ENCODE results near the gene NEAT1. TPM values are rescaled to one million over a fixed set of nuclear protein-coding genes. Genes with fewer than 3 reads are reported as not detected.

The NEAT1 gene
- total RNA-seq, 1 experiment from 2014 or later: 564 TPM

DNA sequence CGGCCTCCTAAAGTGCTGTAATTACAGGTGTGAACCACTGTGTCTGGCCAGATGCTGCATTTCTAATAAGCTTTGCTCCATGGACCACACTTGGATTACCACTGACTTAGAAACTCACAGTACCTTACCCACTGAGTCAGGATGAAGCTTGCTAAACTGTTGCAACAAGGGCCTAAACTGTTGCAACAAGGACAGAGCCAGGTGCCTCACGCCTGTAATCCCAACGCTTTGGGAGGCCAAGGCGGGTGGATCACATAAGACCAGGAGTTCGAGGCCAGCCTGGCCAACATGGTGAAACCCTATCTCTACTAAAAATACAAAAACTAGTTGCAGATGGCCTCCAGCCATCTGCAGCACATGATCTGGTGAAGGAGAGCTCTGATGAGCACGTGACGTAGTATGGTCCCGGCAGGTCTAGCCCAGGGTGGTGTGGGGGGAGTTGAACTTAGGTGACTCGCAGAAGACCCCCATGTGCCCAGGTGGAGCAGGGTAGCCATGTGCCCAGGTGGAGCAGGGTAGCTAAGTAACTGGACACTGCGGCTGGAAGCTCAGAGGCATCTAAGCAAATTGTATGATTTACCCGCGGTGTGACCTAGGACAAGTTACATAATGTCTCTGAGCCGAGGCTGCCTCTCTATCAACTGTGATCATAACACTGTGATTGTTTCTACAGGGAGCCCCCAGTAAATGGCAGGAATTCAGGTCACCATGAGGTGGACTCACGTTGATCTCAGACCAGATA, 48.6 kb upstream of the NEAT1 start:
- Histone ChIP-seq H3K79me2 (ENCODE audit: insufficient read depth, low read length) (no peaks in the 10 kb centered on the region), H3K36me3 (ENCODE audit: control insufficient read depth in 1 of 2, insufficient read depth in 2 of 2, low read length in 2 of 2) (no peaks in the 10 kb centered on the region), H3K4me3 (replicated peaks in 1 of 2; ENCODE audit: low read depth in 1 of 2, low read length in 2 of 2) (no peak overlapping the region), H3K9me2 (ENCODE audit: insufficient read depth) (no peaks in the 10 kb centered on the region), H3K9me3 (ENCODE audit: control insufficient read depth in 1 of 2, insufficient read depth in 1 of 2, low read depth in 1 of 2, low read length in 2 of 2) (no peaks in the 10 kb centered on the region), H3K9ac (ENCODE audit: low read length) (no peak overlapping the region), H3K27ac (ENCODE audit: low read depth, low read length) (no peak overlapping the region), H3K4me2 (ENCODE audit: low read length) (no peak overlapping the region), H2AFZ (ENCODE audit: low read depth, low read length, poor library complexity, severe bottlenecking) (no peak overlapping the region), H3K27me3 (ENCODE audit: insufficient read depth, low read length) (no peaks in the 10 kb centered on the region), H4K20me1 (ENCODE audit: insufficient read depth) (no peaks in the 10 kb centered on the region), H3K4me1 (ENCODE audit: control insufficient read depth in 1 of 2, insufficient read depth in 2 of 2, low read length in 2 of 2) (peaks cover 0 to 3% of the 10 kb centered on the region in 2 experiments; a peak in 1 of 4 replicates)
- intact Hi-C loops (cut with micrococcal nuclease): no loop called here
- TF ChIP-seq CBX3 (IDR thresholded peaks at IDR 0.05; ENCODE audit: low read depth) (no peak), SP1 (IDR thresholded peaks at IDR 0.05; ENCODE audit: low read depth) (no peak), ELF1 (IDR thresholded peaks at IDR 0.05; ENCODE audit: borderline replicate concordance, low read depth) (no peak), SIN3A (IDR thresholded peaks at IDR 0.05; ENCODE audit: low read depth) (no peak), ZFX (IDR thresholded peaks at IDR 0.05) (no peak), EGR1 (IDR thresholded peaks at IDR 0.05; ENCODE audit: low read depth) (no peak), TCF7L2 (IDR thresholded peaks at IDR 0.05; ENCODE audit: borderline replicate concordance, extremely low read depth, insufficient read depth, insufficient read length) (no peak), YY1 (IDR thresholded peaks at IDR 0.05; ENCODE audit: extremely low read depth, insufficient replicate concordance, low read depth, low read length) (no peak), RAD21 (IDR thresholded peaks at IDR 0.05; ENCODE audit: low read depth) (no peak), POLR2A (IDR thresholded peaks at IDR 0.05; ENCODE audit: borderline replicate concordance, extremely low read depth, insufficient read depth, insufficient read length) (no peak), EZH2 (IDR thresholded peaks at IDR 0.05) (no peak), JUND (IDR thresholded peaks at IDR 0.05) (no peak), FOSL1 (IDR thresholded peaks at IDR 0.05; ENCODE audit: low read depth) (no peak), SRF (IDR thresholded peaks at IDR 0.05; ENCODE audit: low read depth) (no peak), EZH2phosphoT487 (IDR thresholded peaks at IDR 0.05; ENCODE audit: borderline replicate concordance) (no peak)
- TF ChIP-seq, protein P1, sequence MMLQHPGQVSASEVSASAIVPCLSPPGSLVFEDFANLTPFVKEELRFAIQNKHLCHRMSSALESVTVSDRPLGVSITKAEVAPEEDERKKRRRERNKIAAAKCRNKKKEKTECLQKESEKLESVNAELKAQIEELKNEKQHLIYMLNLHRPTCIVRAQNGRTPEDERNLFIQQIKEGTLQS (IDR thresholded peaks at IDR 0.05): no peak
- TF ChIP-seq, protein P2, sequence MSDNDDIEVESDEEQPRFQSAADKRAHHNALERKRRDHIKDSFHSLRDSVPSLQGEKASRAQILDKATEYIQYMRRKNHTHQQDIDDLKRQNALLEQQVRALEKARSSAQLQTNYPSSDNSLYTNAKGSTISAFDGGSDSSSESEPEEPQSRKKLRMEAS (IDR thresholded peaks at IDR 0.05): no peak
- TF ChIP-seq, protein P3, sequence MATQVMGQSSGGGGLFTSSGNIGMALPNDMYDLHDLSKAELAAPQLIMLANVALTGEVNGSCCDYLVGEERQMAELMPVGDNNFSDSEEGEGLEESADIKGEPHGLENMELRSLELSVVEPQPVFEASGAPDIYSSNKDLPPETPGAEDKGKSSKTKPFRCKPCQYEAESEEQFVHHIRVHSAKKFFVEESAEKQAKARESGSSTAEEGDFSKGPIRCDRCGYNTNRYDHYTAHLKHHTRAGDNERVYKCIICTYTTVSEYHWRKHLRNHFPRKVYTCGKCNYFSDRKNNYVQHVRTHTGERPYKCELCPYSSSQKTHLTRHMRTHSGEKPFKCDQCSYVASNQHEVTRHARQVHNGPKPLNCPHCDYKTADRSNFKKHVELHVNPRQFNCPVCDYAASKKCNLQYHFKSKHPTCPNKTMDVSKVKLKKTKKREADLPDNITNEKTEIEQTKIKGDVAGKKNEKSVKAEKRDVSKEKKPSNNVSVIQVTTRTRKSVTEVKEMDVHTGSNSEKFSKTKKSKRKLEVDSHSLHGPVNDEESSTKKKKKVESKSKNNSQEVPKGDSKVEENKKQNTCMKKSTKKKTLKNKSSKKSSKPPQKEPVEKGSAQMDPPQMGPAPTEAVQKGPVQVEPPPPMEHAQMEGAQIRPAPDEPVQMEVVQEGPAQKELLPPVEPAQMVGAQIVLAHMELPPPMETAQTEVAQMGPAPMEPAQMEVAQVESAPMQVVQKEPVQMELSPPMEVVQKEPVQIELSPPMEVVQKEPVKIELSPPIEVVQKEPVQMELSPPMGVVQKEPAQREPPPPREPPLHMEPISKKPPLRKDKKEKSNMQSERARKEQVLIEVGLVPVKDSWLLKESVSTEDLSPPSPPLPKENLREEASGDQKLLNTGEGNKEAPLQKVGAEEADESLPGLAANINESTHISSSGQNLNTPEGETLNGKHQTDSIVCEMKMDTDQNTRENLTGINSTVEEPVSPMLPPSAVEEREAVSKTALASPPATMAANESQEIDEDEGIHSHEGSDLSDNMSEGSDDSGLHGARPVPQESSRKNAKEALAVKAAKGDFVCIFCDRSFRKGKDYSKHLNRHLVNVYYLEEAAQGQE (IDR thresholded peaks at IDR 0.05; ENCODE audit: low read depth): no peak
- TF ChIP-seq, protein P4, sequence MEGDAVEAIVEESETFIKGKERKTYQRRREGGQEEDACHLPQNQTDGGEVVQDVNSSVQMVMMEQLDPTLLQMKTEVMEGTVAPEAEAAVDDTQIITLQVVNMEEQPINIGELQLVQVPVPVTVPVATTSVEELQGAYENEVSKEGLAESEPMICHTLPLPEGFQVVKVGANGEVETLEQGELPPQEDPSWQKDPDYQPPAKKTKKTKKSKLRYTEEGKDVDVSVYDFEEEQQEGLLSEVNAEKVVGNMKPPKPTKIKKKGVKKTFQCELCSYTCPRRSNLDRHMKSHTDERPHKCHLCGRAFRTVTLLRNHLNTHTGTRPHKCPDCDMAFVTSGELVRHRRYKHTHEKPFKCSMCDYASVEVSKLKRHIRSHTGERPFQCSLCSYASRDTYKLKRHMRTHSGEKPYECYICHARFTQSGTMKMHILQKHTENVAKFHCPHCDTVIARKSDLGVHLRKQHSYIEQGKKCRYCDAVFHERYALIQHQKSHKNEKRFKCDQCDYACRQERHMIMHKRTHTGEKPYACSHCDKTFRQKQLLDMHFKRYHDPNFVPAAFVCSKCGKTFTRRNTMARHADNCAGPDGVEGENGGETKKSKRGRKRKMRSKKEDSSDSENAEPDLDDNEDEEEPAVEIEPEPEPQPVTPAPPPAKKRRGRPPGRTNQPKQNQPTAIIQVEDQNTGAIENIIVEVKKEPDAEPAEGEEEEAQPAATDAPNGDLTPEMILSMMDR (IDR thresholded peaks at IDR 0.05 in 2 of 3, conservative IDR thresholded peaks at IDR 0.05 in 1 of 3; ENCODE audit: borderline replicate concordance in 1 of 3, insufficient read depth in 1 of 3, low read depth in 2 of 3, low read length in 2 of 3): no peak
- POLR2A ChIA-PET: interaction anchor here (1.6 to 1.8 kb wide), 2 partner anchors 50 to 133 kb away, joined by 3 to 6 read pairs; partner anchors contain the start of gene NEAT1
- no peak for DNase-seq (ENCODE audit: low read depth, low spot score)
- RAD21 ChIA-PET (ENCODE audit: low non-redundant PET in 1 of 2, low total read pairs in 2 of 2, uncharacterized antibody in 2 of 2, unreplicated experiment in 2 of 2): no interaction called here
- no peak for ATAC-seq
- no TSS peak for BruUV-seq (replicated peaks)
- CTCF ChIA-PET: no interaction called here
